Loucy (cell line): ENCODE results near the gene KRTAP10-1.

Experiments
- H2AFZ ChIP-seq: fragments of 200-600 bp; sonication (generic); 2 replicates; pipeline ENCODE4 v1.6.0; 2016; ENCODE audit warnings: antibody characterized with exemption, mild to moderate bottlenecking, low read length, moderate library complexity
- H3F3A ChIP-seq: fragments of 200-600 bp; 2 replicates; pipeline ENCODE4 v1.6.0; 2016; ENCODE audit warnings: antibody characterized with exemption, low read depth, mild to moderate bottlenecking
- H3K27me3 ChIP-seq: fragments of 200-600 bp; sonication (generic); 2 replicates; pipeline ENCODE4 v1.6.1; 2014; ENCODE audit warnings: low read length, mild to moderate bottlenecking; ENCODE audit not compliant: insufficient read depth, poor library complexity, severe bottlenecking
- H3K36me3 ChIP-seq: fragments of 200-600 bp; sonication (generic); 2 replicates; pipeline ENCODE4 v1.6.1; 2016; ENCODE audit warnings: low read length; ENCODE audit not compliant: insufficient read depth
- H3K4me1 ChIP-seq: fragments of 200-600 bp; sonication (generic); 2 replicates; pipeline ENCODE4 v1.5.1; 2014; ENCODE audit warnings: low read length, mild to moderate bottlenecking; ENCODE audit not compliant: insufficient read depth, poor library complexity, severe bottlenecking
- H3K4me2 ChIP-seq: fragments of 200-600 bp; sonication (generic); 2 replicates; pipeline ENCODE4 v1.6.0; 2014; ENCODE audit warnings: antibody characterized with exemption, low read length, low read depth, mild to moderate bottlenecking; ENCODE audit not compliant: poor library complexity, severe bottlenecking
- H3K4me3 ChIP-seq: fragments of 200-600 bp; sonication (generic); 2 replicates; pipeline ENCODE4 v1.5.1; 2014; ENCODE audit warnings: low read length, mild to moderate bottlenecking, mixed read lengths; ENCODE audit not compliant: poor library complexity, severe bottlenecking
- H3K79me2 ChIP-seq: fragments of 200-600 bp; sonication (generic); 2 replicates; pipeline ENCODE4 v1.6.1; 2014; ENCODE audit warnings: low read length; ENCODE audit not compliant: insufficient read depth
- H3K9ac ChIP-seq: fragments of 200-600 bp; sonication (generic); 2 replicates; pipeline ENCODE4 v1.6.0; 2014; ENCODE audit warnings: mild to moderate bottlenecking, low read depth, low read length, moderate library complexity; ENCODE audit not compliant: poor library complexity, severe bottlenecking
- H3K9me2 ChIP-seq: fragments of 200-600 bp; sonication (generic); replicated peaks from 2 replicates; pipeline ENCODE4 v1.6.1; 2016; ENCODE audit warnings: low read depth, low read length, mixed read lengths
- H3K9me3 ChIP-seq: fragments of 200-600 bp; sonication (generic); 2 replicates; pipeline ENCODE4 v1.6.1; 2014; ENCODE audit warnings: mild to moderate bottlenecking, antibody characterized with exemption, low read length, low read depth; ENCODE audit not compliant: insufficient read depth
- H4K20me1 ChIP-seq: fragments of 200-600 bp; sonication (generic); 2 replicates; pipeline ENCODE4 v1.6.0; 2014; ENCODE audit warnings: antibody characterized with exemption, low read length, mild to moderate bottlenecking; ENCODE audit not compliant: insufficient read depth, poor library complexity, severe bottlenecking
- CTCF ChIP-seq: fragments of 200-600 bp; sonication (generic); conservative IDR thresholded peaks from 2 replicates; pipeline ENCODE4 v1.5.1; 2014; ENCODE audit warnings: mild to moderate bottlenecking, antibody characterized with exemption, low read length
- EZH2phosphoT487 ChIP-seq: fragments of 200-600 bp; IDR thresholded peaks from 2 replicates; pipeline ENCODE4 v1.6.1; 2018; ENCODE audit warnings: antibody characterized with exemption, mild to moderate bottlenecking, moderate library complexity, borderline replicate concordance

The KRTAP10-1 gene

DNA sequence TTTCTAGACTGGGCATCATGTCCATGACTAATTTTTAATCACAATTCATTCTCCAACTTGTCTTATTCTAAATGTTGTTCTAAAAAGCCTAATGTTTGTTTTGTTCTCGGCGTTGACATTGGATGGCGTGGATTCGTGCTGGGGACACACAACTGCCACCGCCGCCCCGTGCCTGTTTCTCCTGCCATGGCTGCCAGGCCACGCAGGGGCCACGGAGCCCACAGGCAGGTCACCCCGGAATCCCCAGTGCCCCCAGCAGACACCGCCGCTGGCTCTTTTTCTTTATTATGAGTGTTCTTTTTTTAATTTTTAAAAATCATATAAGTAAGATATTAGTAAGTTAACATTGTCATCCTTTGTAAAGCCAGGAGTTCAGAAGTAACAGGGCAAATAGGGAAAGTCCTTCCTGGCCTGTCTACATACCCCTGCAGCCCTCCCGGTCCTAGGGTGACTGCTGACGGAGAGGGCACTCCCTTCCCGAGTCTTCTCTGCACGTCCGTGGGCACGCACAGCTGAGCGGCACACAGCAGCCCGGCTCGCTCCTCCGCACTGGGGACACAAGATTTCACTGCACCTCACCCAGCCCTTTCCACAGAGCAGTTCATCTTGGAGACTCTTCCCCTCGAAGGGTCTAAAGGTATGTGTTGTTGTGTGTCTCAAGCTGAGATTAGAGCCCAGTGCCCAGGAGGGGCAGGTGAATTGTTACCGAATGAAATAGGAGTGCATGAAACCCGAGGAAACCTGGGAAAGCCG is 32.1 kb downstream of the KRTAP10-1 start:
- Histone ChIP-seq H3K4me3 (no peak overlapping the region), H3K4me1 (no peaks in the 10 kb centered on the region), H3K9ac (no peak overlapping the region), H3K9me2 (no peaks in the 10 kb centered on the region), H3K4me2 (no peak overlapping the region), H4K20me1 (no peaks in the 10 kb centered on the region), H3K9me3 (no peaks in the 10 kb centered on the region), H2AFZ (no peak overlapping the region), H3K79me2 (no peaks in the 10 kb centered on the region), H3K27me3 (no peaks in the 10 kb centered on the region), H3K36me3 (no peaks in the 10 kb centered on the region), H3F3A (no peaks in the 10 kb centered on the region)
- TF ChIP-seq EZH2phosphoT487 (no peak), CTCF (no peak)

DNA sequence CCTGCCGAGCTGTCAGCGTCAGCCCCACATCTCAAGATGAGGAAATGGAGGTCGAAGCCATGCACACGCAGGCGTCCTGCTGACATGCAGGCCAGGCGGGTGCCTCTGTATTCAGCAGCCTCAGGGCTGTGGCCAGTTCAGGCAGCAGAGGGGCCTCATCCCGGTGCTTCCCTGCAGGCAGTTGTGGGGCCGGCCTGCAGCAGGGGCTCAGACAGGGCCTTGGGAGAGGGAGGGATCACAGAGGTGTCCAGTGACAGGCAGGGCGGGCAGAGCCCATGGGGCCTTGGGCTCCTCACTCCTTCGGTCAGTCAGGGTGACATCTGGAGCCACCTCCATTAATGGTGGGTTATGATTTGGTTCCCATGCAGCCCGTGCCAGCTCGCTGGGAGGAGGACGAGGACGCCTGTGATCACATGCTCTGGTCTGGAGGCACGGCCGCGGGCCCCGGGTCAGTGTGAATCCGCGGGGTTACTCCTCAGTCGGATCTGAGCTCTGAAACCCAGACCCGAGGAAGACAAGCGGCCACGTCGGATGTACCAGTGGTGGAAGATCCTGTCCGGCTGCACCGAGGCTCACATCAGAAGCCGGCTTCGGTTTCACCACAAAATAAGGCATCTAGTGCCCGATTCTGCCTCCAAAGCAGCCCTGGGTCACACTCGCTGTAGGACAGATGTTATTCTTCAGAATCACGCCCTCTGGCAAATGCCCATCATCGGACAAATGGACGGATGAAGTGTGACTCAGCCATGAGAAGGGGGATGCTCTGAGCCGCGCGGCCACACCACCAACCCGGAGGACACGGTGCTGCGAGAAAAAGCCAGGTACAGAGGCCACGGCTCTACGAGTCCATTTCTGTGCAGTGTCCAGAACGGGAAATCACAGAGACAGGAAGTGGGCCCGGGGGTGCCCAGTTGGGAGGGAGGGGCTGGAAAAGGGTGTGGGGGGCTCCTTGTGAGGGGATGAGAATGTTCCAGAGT is 33.4 kb downstream of the KRTAP10-1 start:
- H3K27me3 ChIP-seq: no peaks in the 10 kb centered on the region
- H3K4me2 ChIP-seq: no peak overlapping the region
- H3K9me3 ChIP-seq: no peaks in the 10 kb centered on the region
- H2AFZ ChIP-seq: no peak overlapping the region
- no peaks in the 10 kb centered on the region for H3K36me3 ChIP-seq
- no peak overlapping the region for H3K4me3 ChIP-seq
- no peaks in the 10 kb centered on the region for H3K9me2 ChIP-seq
- no peaks in the 10 kb centered on the region for H3K4me1 ChIP-seq
- TF ChIP-seq EZH2phosphoT487 (no peak), CTCF (no peak)
- H3K9ac ChIP-seq: no peak overlapping the region
- H3K79me2 ChIP-seq: no peaks in the 10 kb centered on the region
- no peaks in the 10 kb centered on the region for H4K20me1 ChIP-seq
- no peaks in the 10 kb centered on the region for H3F3A ChIP-seq

GRCh38 chr21:44505673-44506278 is 34.2 kb downstream of the KRTAP10-1 start:
- no peak overlapping the region for H3K9ac ChIP-seq
- TF ChIP-seq EZH2phosphoT487: no peak
- no peak for TF ChIP-seq CTCF
- no peaks in the 10 kb centered on the region for H3K27me3 ChIP-seq
- no peaks in the 10 kb centered on the region for H3K9me2 ChIP-seq
- H3F3A ChIP-seq: no peaks in the 10 kb centered on the region
- H4K20me1 ChIP-seq: no peaks in the 10 kb centered on the region
- H2AFZ ChIP-seq: no peak overlapping the region
- H3K4me3 ChIP-seq: no peak overlapping the region
- H3K36me3 ChIP-seq: no peaks in the 10 kb centered on the region
- H3K4me1 ChIP-seq: no peaks in the 10 kb centered on the region
- H3K4me2 ChIP-seq: no peak overlapping the region
- H3K79me2 ChIP-seq: no peaks in the 10 kb centered on the region
- H3K9me3 ChIP-seq: no peaks in the 10 kb centered on the region
